A204.1 (cell line): Measurements from ENCODE around the gene GPRC5D.

ENCODE experiments used
- FAIRE-seq: peaks from 2 replicates; lab custom pipeline; 2012; peaks lifted over from hg19 to GRCh38; lab: Jason Lieb, UNC

GPRC5D gene

GRCh38 chr12:12936983-12937491 lies 14.9 kb downstream of the GPRC5D start:
- no peak for FAIRE-seq

GRCh38 chr12:12934556-12934955 lies 17.4 kb downstream of the GPRC5D start:
- FAIRE-seq, result no peak

- FAIRE-seq, result no peak
Measured at GRCh38 chr12:12933742-12934141, 18.2 kb downstream of the GPRC5D start.

- no peak for FAIRE-seq
Measured at GRCh38 chr12:12930633-12931219, 21.2 kb downstream of the GPRC5D start.

GRCh38 chr12:12929696-12930095 lies 22.3 kb downstream of the GPRC5D start:
- no peak for FAIRE-seq

- FAIRE-seq, result no peak
Measured at GRCh38 chr12:12927211-12928079, 24.5 kb downstream of the GPRC5D start.

- no peak for FAIRE-seq
Measured at GRCh38 chr12:12926571-12927071, 25.3 kb downstream of the GPRC5D start.

GRCh38 chr12:12925388-12925787 lies 26.6 kb downstream of the GPRC5D start:
- FAIRE-seq, result no peak

GRCh38 chr12:12924169-12924568 lies 27.8 kb downstream of the GPRC5D start:
- no peak for FAIRE-seq

- FAIRE-seq, result no peak
Measured at GRCh38 chr12:12922978-12923377, 29.0 kb downstream of the GPRC5D start.

GRCh38 chr12:12922191-12922616 lies 29.8 kb downstream of the GPRC5D start:
- FAIRE-seq, result no peak

GRCh38 chr12:12919666-12920435 lies 32.1 kb downstream of the GPRC5D start:
- no peak for FAIRE-seq

- FAIRE-seq, result no peak
Measured at GRCh38 chr12:12918781-12919389, 33.1 kb downstream of the GPRC5D start.

GRCh38 chr12:12917517-12917916 lies 34.5 kb downstream of the GPRC5D start:
- no peak for FAIRE-seq

- peak; percentile 75 for FAIRE-seq
Measured at GRCh38 chr12:12916135-12916944, 35.6 kb downstream of the GPRC5D start.

- no peak for FAIRE-seq
Measured at GRCh38 chr12:12915656-12916055, 36.3 kb downstream of the GPRC5D start.

GRCh38 chr12:12912711-12913110 lies 39.3 kb downstream of the GPRC5D start:
- no peak for FAIRE-seq

GRCh38 chr12:12909995-12910420 lies 42.0 kb downstream of the GPRC5D start:
- FAIRE-seq, result no peak

GRCh38 chr12:12909228-12909994 lies 42.6 kb downstream of the GPRC5D start:
- no peak for FAIRE-seq

GRCh38 chr12:12908711-12909110 lies 43.3 kb downstream of the GPRC5D start:
- no peak for FAIRE-seq
